IgD-negative memory B cell (primary cell): ENCODE results near the gene GGNBP2. TPM values are rescaled to one million over a fixed set of nuclear protein-coding genes. Genes with fewer than 3 reads are reported as not detected.
A peak's percentile ranks its signal among the peaks of the same experiment; 100 is the strongest.

Experiments
- H3K27ac Mint-ChIP-seq, 3 donors: one replicate each; pipeline ENCODE4 v1.8.0; 2020 to 2022; ENCODE audit warnings: mild to moderate bottlenecking in 3 of 3, mixed read lengths in 3 of 3, moderate library complexity in 1 of 3
- H3K27me3 Mint-ChIP-seq: one replicate; pipeline ENCODE4 v1.8.0; 2021; ENCODE audit warnings: mixed read lengths
- H3K36me3 Mint-ChIP-seq: one replicate; pipeline ENCODE4 v1.8.0; 2020; ENCODE audit warnings: mild to moderate bottlenecking, mixed read lengths
- H3K4me1 Mint-ChIP-seq, 3 donors: one replicate each; pipeline ENCODE4 v1.8.0; 2020 to 2022; ENCODE audit warnings: mixed read lengths in 3 of 3, mild to moderate bottlenecking in 1 of 3
- H3K4me3 Mint-ChIP-seq, 4 donors: one replicate each; pipeline ENCODE4 v1.8.0; 2020 to 2022; ENCODE audit warnings: mild to moderate bottlenecking in 4 of 4, mixed read lengths in 4 of 4, moderate library complexity in 3 of 4
- H3K9me3 Mint-ChIP-seq, 3 donors: one replicate each; pipeline ENCODE4 v1.8.0; 2020 to 2021; ENCODE audit warnings: mixed read lengths in 3 of 3, mild to moderate bottlenecking in 1 of 3
- polyA plus RNA-seq: library from polyadenylated mRNA; unstranded; fragments of 300-500 nt; fragmentation: Illumina TruSeq; gene quantifications from one replicate; pipeline ENCODE4 v1.2.3, GENCODE V29; 2021

Gene GGNBP2
- polyA plus RNA-seq, 1 donor from 2014 or later = 84.9 TPM

DNA sequence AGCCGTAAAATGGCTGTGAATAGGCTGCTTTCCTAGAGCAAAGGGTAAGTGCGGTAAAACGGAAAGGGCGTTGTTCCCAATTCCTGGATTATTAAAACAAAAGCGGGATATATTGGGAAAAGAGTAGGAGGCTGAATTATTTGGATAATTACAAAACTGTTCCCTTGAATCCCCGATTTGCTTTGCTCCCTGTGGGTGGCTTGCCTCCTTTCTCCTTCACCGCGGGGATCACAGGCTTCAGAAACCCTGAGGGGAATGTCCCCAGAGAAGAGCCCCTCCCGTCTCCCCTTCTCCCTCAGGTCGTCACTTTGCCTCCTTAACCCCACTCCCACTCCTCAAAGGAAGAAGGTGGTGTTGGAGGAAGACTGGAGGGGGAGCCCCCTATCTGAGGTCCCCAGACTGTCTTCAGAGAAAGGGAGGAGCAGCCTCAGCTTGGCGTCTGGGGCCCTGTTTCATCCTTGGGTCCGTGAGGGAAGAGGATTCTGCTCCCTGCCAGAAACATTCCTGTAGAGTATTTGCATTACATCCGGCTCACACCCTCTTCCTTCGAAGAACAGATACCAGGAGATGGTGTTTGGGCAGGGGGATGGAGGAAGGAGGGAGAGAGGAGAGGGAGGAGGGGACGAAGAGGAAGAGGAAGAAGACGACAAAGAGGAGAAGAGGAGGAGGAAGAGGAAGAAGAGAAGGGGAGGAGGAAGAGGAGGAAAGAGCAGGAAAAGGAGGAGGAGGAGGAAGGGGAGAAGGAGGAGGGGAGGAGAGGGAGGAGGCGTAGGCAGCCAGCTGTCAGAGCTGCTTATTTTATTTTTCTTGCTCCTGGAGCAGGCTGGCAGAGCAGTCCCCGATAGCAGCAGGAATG, 88.4 kb downstream of the GGNBP2 start:
- H3K4me1 Mint-ChIP-seq = peaks cover 0 to 2% (median 0%) of the 10 kb centered on the region in 3 donors
- H3K4me3 Mint-ChIP-seq = peak overlapping the region in 1 of 4 donors; percentile 76
- H3K9me3 Mint-ChIP-seq = no peaks in the 10 kb centered on the region
- H3K36me3 Mint-ChIP-seq = peaks cover 3% of the 10 kb centered on the region
- peaks cover 33% of the 10 kb centered on the region for H3K27me3 Mint-ChIP-seq
- H3K27ac Mint-ChIP-seq = no peak overlapping the region

Other genes starting within 250 kb of the GGNBP2 start
- not detected for gene TBC1D3G, start 221.0 kb upstream of the GGNBP2 start, polyA plus RNA-seq
- not detected for gene TBC1D3H, start 156.5 kb upstream of the GGNBP2 start, polyA plus RNA-seq
- gene ZNHIT3, start 58.2 kb upstream of the GGNBP2 start, polyA plus RNA-seq = 88.1 TPM
- gene MYO19, start 10.1 kb upstream of the GGNBP2 start, polyA plus RNA-seq = 4.2 TPM
- gene PIGW, start 9.9 kb upstream of the GGNBP2 start, polyA plus RNA-seq = 7.9 TPM
- gene DHRS11, start 47.0 kb downstream of the GGNBP2 start, polyA plus RNA-seq = 2.8 TPM
- 10.1 TPM for gene MRM1, start 56.7 kb downstream of the GGNBP2 start, polyA plus RNA-seq